Activated T-cell treated with anti-CD3 and anti-CD28 coated beads for 24 hours (primary cell): ENCODE measurements around the gene TXNRD3.

ENCODE experiments used
- DNase-seq: peaks from one replicate; pipeline ENCODE4 v3.0.0-alpha.2; 2020; ENCODE audit warnings: low read depth

TXNRD3 gene

GRCh38 chr3:126672340-126672739 is 17.4 kb upstream of the TXNRD3 start:
- DNase-seq, result no peak

GRCh38 chr3:126671521-126671920 is 16.6 kb upstream of the TXNRD3 start:
- DNase-seq, result no peak

- DNase-seq, result no peak
Observed at GRCh38 chr3:126668450-126669401, 13.8 kb upstream of the TXNRD3 start.

- DNase-seq, result no peak
Observed at GRCh38 chr3:126667631-126668449, 12.9 kb upstream of the TXNRD3 start.

- DNase-seq, result no peak
Observed at GRCh38 chr3:126666658-126667528, 12.0 kb upstream of the TXNRD3 start.

- DNase-seq, result no peak
Observed at GRCh38 chr3:126665959-126666657, 11.2 kb upstream of the TXNRD3 start.

- no peak for DNase-seq
Observed at GRCh38 chr3:126665221-126665936, 10.5 kb upstream of the TXNRD3 start.

GRCh38 chr3:126664591-126665214 is 9.8 kb upstream of the TXNRD3 start:
- DNase-seq, result no peak

- no peak for DNase-seq
Observed at GRCh38 chr3:126663750-126664149, 8.8 kb upstream of the TXNRD3 start.

- DNase-seq, result no peak
Observed at GRCh38 chr3:126663257-126663656, 8.3 kb upstream of the TXNRD3 start.

GRCh38 chr3:126661532-126662364 is 6.8 kb upstream of the TXNRD3 start:
- DNase-seq, result no peak

GRCh38 chr3:126659915-126660886 is 5.3 kb upstream of the TXNRD3 start:
- no peak for DNase-seq

- DNase-seq, result no peak
Observed at GRCh38 chr3:126658584-126658983, 3.7 kb upstream of the TXNRD3 start.

GRCh38 chr3:126657901-126658300 is 3.0 kb upstream of the TXNRD3 start:
- DNase-seq, result no peak

- DNase-seq, result no peak
Observed at GRCh38 chr3:126656371-126657134, 1.6 kb upstream of the TXNRD3 start.

GRCh38 chr3:126655887-126656286 is 963 bp upstream of the TXNRD3 start:
- DNase-seq, result no peak

- DNase-seq, result no peak
Observed at GRCh38 chr3:126649556-126650092, 5.3 kb downstream of the TXNRD3 start.
